NCI-H128 (cell line): ENCODE measurements around the gene CPLX1.
"Not testable (repeated sequence)": the region's sequence is repeated elsewhere in the genome, so short reads cannot be mapped to it uniquely, and the experiment has no call there.

ENCODE experiments used
- DNase-seq: peaks from one replicate; lab custom pipeline; 2025; ENCODE audit not compliant: unreplicated experiment; lab: John Stamatoyannopoulos, UW

The CPLX1 gene

DNA sequence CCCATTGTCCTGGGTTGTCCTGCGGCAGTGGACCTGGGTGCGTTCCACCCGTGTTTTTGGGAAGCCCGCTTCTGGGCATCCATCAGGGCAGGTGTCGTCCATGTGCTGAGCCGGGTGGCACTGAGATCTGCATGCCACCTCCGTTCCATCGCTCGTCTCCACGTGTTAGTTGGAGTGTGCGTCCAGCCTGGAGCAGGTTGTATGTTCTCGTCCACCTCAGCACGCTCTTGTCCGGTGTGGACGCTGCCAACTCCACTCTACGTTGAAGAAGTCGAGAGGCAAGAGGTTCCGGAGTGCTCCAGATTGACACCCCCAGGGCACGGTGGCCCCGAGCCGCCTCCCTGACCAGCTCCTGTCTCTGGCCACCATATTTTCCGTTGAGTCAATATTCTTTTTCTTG is 86.4 kb downstream of the CPLX1 start:
- no peak for DNase-seq

DNA sequence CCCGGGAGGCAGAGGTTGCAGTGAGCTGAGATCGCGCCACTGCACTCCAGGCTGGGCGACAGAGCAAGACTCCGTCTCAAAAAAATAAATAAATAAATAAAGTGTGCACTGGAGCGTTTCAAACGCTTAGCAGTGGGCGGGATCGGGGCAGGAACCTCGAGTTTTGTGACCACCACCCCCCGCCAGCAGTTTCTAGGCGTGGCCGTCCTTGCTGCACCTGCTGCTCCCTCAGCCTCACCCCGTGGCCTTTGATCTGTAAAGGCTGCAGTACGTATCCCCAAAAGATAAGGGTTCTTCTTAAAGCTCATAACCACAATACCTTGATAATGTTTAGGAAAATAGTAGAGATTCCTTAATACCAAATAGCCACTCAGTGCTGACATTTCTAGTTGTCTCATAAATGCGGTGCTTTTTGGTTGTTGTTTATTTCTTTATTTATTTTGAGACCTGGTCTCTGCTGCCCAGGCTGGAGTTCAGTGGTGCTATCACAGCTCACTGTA is 87.1 kb downstream of the CPLX1 start:
- no peak for DNase-seq

DNA sequence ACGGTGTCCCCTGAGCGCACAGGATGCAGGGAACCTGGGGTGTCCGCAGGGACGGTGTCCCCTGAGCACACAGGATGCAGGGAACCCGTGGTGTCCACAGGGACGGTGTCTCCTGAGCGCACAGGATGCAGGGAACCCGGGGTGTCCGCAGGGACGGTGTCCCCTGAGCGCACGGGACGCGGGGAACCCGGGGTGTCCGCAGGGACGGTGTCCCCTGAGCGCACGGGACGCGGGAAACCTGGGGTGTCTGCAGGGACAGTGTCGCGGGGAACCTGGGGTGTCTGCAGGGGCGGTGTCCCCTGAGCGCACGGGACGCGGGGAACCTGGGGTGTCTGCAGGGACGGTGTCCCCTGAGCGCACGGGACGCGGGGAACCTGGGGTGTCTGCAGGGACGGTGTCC is 89.4 kb downstream of the CPLX1 start:
- DNase-seq = not testable (repeated sequence)

- no peak for DNase-seq
Measured at GRCh38 chr4:735583-735982, 90.3 kb downstream of the CPLX1 start.
